ENCODE results near the gene DENND5A.

GRCh38 chr11:9138612-9139579 lies 126.3 kb downstream of the DENND5A start:
- TF ChIP-seq, protein P1, sequence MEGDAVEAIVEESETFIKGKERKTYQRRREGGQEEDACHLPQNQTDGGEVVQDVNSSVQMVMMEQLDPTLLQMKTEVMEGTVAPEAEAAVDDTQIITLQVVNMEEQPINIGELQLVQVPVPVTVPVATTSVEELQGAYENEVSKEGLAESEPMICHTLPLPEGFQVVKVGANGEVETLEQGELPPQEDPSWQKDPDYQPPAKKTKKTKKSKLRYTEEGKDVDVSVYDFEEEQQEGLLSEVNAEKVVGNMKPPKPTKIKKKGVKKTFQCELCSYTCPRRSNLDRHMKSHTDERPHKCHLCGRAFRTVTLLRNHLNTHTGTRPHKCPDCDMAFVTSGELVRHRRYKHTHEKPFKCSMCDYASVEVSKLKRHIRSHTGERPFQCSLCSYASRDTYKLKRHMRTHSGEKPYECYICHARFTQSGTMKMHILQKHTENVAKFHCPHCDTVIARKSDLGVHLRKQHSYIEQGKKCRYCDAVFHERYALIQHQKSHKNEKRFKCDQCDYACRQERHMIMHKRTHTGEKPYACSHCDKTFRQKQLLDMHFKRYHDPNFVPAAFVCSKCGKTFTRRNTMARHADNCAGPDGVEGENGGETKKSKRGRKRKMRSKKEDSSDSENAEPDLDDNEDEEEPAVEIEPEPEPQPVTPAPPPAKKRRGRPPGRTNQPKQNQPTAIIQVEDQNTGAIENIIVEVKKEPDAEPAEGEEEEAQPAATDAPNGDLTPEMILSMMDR (IDR thresholded peaks at IDR 0.05; ENCODE audit: low read depth, low read length, poor library complexity, severe bottlenecking) = no peak
- TF ChIP-seq EZH2phosphoT487 (IDR thresholded peaks at IDR 0.05; ENCODE audit: borderline replicate concordance, low read length) = no peak

Data from DOHH2 (cell line).